WI38 (cell line): ENCODE results near the gene PIK3CA.

Source experiments
- H3K4me3 ChIP-seq: 2 replicates; pipeline ENCODE4 v1.5.1; 2011; ENCODE audit warnings: low read depth, mild to moderate bottlenecking, control low read depth, low read length
- CTCF ChIP-seq: IDR thresholded peaks from 2 replicates; pipeline ENCODE4 v1.5.1; 2012; ENCODE audit warnings: low read depth, mild to moderate bottlenecking, control low read depth, low read length

Gene PIK3CA

GRCh38 chr3:179158336-179159039, 10.3 kb downstream of the PIK3CA start:
- TF ChIP-seq CTCF, result no peak

DNA sequence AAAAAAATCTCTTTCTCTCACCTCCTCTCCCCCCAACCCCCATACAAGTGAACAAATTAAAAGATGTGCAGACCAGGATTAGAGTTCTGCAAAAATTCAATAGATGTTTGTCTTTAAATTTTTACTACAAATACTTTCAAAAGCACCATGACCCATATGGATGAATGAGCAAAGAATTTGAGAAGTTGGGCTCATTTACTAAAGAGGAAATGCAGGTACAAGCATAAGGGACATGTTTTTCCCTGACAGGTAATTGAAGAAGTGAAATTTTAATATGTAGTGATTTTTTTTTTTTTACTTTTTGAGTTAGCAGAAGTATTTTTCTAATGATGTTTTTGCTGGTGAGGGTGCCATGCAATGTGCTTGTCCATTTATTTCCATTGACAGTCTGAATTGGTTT, 15.3 kb downstream of the PIK3CA start:
- TF ChIP-seq CTCF, result no peak
- H3K4me3 ChIP-seq, result no peak overlapping the region

More at GRCh38 chr3:179158336-179159039, 10.3 kb downstream of the PIK3CA start:
- H3K4me3 ChIP-seq, result no peak overlapping the region

- no peak overlapping the region for H3K4me3 ChIP-seq
- no peak for TF ChIP-seq CTCF
Measured at GRCh38 chr3:179164857-179165256, 16.7 kb downstream of the PIK3CA start.

DNA sequence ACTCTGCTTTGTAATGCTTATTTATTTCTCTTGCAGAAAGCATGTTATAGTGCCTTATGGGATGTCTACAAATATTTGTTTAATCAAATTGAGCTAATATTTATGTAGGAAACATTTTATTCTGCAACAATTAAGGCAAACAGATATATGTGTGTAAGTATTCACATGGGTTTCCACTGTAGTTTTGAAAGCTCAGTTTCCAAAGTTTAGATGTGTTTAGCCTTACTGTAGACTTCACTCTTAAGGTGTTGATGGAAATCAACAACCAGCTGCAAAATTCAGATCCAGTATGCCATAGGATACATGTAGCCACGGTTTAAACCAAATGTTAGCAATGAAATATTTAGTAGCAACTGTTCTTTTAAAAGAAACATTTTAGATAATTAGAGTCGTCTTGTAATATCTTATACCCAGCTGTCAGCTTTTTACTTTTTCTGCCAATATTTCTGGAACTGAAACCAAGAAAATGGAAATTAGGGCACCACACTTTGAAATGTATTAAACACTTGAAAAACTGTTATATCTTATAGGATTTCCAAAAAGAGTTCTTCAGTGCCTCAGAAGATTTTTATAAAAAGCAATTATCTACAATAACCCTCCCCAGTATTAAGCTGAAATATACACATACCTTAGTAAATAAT, 18.5 kb downstream of the PIK3CA start:
- H3K4me3 ChIP-seq, result no peak overlapping the region
- no peak for TF ChIP-seq CTCF

DNA sequence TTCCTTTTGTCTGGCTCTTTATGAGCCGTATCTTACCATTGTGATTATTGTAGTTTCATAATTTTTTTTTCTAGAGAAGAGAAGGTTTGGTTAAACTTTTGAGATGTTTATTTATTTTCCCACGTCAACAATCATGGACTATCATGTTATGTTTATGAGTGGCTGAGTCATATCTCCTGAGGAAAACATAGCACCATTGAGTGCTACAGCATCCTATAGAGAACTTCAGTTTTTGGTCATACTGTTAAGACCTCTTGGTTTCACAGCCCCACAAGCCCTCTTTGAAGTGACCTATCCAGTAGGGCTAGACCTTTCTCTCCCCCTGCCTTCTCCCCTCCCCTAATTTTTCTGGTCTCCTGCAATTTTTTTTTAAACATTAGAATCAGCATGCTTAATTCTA, 20.8 kb downstream of the PIK3CA start:
- H3K4me3 ChIP-seq, result no peak overlapping the region
- no peak for TF ChIP-seq CTCF

- TF ChIP-seq CTCF, result no peak
- no peak overlapping the region for H3K4me3 ChIP-seq
Measured at GRCh38 chr3:179172546-179172945, 24.4 kb downstream of the PIK3CA start.

- H3K4me3 ChIP-seq, result no peak overlapping the region
Measured at GRCh38 chr3:179174316-179174715, 26.2 kb downstream of the PIK3CA start.

More at GRCh38 chr3:179174316-179174715, 26.2 kb downstream of the PIK3CA start:
- TF ChIP-seq CTCF, result no peak
